ENCODE data around the gene MS4A6E.
"Not testable (repeated sequence)": the region's sequence is repeated elsewhere in the genome, so short reads cannot be mapped to it uniquely, and the experiment has no call there.

The MS4A6E gene

DNA sequence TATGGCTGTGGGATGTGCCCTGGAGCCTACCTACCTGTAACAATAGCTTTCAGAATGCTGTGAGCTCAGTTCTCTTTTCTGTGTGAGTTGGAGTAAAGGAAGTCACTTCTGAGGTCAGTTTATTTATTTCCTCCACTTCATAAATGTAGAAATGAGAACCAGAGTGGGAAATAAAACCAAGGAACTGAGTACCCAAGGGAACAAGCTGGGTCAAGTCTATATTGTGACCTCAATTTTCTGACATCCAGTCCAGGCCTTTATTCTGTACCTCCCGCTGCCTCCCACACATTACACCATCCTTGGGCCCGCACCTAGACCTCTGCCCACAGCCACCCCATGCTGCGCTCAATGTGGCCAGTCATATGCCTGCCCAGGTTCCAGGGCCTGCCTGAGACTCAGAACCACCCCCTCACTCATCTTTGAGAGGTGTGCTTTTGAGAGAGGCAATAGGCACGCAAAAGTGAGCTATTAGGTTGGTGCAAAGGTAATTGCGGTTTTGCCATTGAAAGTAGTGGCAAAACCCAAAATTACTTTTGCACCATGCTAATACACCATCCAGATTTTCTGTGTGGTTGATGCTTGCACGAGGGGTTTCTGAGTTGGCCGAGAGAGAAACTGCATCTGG is 9.8 kb downstream of the MS4A6E start:
- DNase-seq (ENCODE audit: low read depth in 4 of 4, low spot score in 1 of 4), result no peak

DNA sequence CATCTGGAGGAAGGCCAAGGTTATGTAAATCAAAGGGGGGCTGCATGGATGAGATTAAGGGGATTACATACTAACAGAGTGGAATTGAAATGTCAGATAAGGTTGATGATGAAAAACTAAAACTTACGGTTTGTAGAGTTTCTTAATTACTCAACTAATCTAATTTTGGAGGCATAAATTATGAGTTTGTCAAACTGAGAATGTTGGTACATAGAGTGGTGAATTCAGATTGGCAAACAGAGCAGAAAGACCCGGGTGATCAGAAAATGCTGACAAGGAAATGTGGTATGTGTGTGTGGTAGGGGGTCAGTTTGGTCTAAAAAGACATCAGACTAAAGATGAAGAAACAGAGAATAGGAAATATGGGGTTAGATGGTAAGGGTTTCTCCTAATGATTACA is 11.0 kb downstream of the MS4A6E start:
- DNase-seq (ENCODE audit: low read depth in 4 of 4, low spot score in 1 of 4), result no peak

DNA sequence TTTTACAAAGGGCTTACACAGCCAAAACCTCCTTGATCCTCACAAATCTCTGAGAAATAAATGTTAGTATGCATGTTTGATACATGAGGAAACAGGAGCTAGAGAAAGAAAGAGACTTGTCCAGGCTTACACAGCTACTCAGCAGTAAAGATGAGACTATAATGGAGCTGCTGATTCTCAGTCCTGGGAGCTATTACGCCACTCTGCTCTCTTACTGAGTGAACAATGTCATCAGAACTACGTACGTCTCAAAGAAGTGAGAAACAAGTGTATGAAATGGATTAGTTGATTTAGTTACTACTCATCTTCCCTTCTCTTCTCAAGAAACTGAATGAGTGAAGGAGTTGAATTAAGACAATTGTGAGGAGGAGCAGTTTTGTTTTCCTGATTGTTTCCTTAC is 12.3 kb downstream of the MS4A6E start:
- no peak for DNase-seq (ENCODE audit: low read depth in 4 of 4, low spot score in 1 of 4)

DNA sequence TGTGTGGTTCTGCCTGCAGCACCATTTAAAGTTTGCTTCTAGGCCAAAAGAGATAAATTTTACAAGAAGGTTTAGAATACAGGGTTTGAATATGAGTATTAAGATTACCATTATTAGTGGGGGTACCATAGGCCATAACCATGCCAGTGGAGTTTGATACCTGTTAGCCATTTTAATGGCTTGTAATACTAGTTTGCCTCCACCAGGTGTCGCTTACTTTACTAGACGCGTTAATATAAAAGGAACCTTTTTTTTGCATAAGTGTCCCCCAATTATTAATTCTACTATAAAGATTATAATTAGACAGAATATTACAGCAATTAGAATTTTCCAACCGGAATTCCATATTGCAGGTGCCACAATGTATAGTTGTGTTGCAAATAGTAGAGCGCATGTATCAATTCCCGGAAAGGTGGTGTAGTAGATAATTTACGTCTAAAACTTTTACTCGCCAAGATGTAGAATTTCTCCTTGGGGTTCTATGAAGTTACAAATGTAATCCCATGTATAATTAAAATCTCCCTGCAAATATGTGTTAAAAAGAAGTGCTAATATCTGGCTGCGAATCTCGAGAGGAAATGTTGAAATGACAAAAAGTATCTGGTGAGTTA is 16.1 kb downstream of the MS4A6E start:
- DNase-seq (ENCODE audit: low read depth in 4 of 4, low spot score in 1 of 4), result no peak

DNA sequence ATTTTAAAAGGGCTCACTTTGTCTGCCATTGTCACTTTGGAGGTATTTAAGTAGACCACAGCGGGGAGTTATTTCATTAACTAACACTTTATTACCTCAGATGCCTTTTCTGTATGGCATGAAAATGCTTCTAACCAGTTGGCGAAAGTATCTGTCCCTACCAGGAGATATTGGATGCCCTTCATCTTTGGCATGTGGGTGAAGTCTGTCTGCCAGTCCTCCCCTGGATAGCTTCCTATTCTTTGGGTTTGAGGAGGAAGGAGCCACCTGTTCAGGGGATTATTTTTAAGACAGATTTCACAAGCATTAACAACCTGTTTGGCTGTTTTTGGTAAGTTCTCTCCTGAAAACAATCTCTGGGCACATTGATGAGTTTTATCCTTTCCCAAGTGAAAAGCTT is 17.1 kb downstream of the MS4A6E start:
- DNase-seq (ENCODE audit: low read depth in 4 of 4, low spot score in 1 of 4), result no peak

DNA sequence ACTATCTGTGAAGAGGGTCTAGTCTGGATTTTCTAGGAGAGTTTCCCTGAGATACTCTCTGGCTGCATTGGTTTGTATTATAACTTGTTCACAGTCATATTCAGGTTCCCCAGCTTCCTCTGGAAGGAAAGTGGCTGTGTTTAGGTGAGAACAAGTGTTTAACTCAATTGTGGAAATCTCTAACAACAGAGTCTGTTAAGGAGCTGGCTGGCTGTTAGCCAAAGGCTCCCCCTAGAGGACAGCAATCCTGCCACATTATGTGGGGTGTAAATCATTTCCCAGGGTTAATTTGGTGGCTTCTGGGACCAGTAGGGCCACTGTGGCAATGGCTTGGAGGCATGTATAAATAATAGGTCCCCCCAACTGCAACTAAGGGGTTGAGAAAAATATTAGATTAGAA is 18.4 kb downstream of the MS4A6E start:
- no peak for DNase-seq (ENCODE audit: low read depth in 4 of 4, low spot score in 1 of 4)

DNA sequence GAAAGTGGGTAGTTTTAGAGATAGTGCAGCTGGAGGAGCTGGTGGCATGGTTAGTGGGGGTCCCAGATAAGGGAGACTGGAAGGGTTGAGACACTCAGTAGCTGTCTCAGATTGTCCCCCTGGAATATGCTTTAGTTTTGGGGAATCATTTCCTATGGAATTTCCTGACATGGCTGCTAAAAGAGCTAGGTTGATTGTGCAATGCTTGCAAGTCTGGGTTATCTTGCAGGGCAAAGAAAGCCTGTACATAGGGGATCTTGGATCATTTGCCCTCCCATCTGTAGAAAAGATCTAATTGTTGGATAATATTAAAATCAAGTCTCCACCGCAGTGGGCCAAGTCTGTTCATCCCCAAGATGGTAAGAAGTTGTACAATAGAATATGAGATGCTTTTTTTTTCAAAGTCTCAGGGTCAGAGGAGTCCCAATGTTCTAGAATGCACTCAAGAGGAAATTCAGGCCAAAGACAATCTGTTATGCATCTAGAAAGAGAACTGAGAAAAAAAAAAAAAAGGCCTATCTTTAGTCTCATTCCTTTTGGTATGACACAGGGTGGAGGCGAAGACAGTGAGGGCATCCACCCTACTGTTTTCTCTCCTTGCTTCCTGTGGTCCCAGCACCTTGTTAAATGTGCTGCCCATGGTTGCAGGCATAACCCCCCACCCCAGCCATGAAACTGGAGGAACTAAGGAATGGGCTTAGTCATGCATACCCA is 20.2 kb downstream of the MS4A6E start:
- DNase-seq (ENCODE audit: low read depth in 4 of 4, low spot score in 1 of 4), result no peak

DNA sequence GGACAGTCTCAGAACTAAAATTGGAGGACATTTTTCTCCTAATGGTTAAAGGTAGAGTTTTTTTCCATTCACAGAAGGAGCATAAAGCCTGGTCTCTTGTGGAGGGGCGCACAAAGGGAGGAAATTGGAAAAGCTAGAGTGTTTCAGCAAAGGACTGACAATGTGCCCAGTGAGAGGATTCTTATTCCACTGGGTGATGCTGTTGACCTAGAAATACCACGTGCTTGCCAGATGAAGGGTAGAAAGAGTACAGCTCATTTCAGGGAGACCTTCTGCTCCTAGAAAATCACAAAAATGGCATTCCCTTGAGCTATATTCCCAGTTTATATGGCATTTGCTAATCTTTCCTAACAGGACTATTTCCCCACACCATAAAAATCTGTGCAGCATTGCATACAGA is 21.1 kb downstream of the MS4A6E start:
- DNase-seq (ENCODE audit: low read depth in 4 of 4, low spot score in 1 of 4), result no peak

DNA sequence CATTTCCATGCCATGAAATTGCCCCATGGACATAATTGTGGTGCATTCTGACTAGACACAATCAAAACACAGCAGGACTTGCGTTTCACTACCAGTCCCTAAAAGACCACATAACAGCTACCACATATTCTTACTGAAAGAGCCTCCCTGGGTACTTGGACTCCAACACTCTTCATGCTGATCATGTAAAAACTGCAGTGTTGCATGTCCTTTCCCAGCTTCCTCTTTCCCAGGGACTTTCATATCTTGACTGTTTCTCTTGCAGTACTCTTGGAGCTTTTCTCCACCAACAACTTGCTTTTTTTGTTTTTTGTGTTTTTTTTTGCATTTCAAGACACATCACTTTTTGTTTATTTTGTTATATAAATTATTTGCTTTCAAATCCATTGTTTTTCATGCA is 22.9 kb downstream of the MS4A6E start:
- DNase-seq (ENCODE audit: low read depth in 4 of 4, low spot score in 1 of 4), result no peak

DNA sequence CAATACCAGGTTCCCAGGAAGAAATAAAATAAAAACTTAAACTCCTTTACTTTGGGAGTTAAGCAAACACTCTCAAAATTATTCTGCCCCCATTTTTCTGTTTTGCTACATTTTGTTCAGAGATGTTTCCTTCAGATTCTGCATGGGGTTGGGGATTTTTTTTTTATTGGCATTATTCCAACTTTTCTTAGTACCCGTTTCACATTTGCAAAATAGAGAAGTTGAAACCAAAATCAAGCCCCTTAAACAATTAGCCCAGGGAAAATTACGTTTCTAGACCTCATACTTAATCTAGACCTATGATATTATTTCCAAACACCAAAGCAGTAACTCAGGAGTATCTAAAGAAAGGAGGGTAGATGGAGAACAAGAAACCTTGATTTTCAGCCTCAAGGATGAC is 30.7 kb downstream of the MS4A6E start:
- DNase-seq (ENCODE audit: low read depth in 4 of 4, low spot score in 1 of 4), result no peak

DNA sequence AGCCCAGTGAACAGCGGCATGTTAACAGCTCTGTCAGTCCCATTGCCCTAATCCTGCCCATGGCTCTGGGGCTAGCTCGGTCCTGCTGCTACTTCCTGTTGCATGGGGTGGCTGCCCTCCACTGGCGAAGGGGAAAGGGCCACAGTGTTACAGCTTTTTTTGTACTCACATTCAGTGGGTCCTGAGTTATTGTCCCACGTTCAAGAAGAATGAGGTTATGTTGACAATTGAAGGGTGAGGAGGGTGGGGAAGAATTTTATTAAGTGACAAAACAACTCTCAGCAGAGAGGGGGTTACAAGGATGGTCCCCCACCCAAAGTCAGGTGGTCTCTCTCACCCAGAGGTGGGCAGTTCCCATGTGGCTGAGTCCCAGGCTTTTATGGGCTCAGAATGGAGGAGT is 33.6 kb downstream of the MS4A6E start:
- DNase-seq (ENCODE audit: low read depth in 4 of 4, low spot score in 1 of 4), result no peak

DNA sequence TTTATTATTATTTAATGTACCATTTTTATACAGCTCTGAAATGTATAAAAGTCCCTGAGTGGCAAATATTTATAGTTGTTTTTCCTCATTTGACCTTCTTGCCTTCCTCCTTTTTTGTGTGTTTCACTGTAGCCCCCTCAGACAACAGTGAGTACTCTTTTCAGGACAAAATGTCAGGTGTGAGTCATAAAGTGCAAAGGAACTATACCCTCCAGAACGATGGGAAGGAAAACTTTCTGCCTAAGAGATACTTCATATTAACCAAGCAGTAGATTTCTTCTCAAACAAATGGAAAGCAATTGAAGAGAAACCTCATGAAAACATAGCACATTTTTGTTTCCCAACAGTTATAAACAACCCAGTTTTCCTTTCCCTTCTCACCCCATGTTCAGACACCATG is 35.2 kb downstream of the MS4A6E start:
- DNase-seq (ENCODE audit: low read depth in 4 of 4, low spot score in 1 of 4), result no peak

DNA sequence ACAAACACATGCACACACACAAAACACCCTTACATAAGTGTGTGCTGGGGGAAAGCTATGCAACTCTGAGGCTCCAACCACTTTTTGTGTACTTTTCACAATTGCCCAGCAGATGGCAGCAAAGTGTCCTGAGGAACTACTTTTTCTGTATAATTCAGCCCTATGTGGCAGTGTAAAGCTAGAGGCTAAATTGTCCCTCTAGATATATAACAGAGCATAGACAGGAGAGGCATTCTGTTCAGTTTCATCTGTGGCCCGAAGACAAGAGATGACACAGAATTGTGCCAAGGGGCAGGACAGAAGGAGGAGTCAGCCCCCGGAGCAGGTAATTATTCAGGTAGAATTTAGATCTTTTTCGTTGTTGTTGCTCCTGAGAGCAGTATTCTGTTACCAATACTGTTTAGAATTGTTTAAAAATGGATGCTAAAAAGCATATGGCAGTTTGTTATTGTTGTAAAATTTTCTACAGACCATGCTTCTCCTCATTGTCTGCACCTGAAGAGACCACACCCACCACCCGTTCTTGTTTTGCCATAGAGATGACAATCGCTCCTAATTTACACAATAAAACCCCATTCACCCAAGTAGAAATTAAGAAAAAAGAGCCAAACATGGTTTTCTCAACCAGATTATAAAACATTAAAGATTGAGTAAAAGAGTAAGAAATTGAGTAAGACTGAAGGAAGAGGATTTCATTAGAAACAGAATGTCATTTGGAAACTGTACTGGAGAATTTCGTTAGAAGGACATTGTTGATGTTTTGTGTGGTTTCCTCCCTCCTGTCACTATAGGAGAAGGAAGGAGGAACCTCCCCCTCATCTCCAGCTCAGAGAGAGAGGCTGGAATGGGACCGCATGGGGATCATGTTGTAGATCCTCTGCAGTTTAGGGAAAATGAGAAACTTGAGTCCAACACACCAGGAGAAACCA is 36.8 kb downstream of the MS4A6E start:
- DNase-seq (ENCODE audit: low read depth in 4 of 4, low spot score in 1 of 4), result peak; percentile 18 to 56 (median 28)

DNA sequence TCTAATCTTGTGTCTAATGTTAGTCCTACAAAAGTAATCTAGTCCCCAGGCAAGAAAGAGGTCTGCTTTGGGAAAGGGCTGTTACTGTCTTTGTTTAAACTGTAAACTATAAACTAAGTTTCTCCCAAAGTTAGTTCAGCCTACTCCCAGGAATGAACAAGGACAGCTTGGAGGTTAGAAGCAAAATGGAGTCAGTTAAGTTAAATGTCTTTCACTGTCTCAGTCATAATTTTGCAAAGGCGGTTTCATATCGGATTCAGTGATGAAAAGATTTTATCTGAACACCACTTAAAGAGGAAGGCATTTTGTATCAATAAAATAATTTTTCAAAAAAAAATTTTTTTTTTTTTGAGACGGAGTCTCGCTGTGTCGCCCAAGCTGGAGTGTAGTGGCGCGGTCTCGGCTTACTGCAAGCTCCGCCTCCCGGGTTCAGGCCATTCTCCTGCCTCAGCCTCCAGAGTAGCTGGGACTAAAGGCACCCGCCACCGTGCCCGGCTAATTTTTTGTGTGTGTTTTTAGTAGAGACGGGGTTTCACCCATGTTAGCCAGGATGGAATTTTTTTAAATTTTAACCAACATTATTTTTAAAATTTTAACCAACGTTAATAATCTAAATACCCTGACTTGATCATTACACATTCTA is 39.3 kb downstream of the MS4A6E start:
- not testable (repeated sequence) for DNase-seq (ENCODE audit: low read depth in 4 of 4, low spot score in 1 of 4)

DNA sequence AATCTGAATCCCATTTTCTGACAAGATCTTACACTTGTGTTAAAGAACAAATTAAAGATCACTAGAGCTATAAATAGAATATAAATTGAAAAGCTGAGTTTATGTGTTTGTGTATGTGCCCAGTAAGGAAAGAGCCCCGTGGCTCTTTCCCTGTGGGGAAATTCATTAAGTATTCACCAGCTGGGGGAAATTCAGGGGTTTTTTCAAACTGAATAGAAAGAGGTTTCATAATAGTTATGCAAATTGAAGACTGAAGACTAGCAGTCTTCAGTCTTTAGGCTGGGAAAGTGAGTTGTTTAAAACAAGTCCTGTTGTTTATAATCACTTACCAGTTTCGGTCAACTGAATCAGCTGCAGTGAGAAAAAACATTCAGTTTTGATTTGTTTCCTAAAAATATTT is 40.0 kb downstream of the MS4A6E start:
- no peak for DNase-seq (ENCODE audit: low read depth in 4 of 4, low spot score in 1 of 4)

DNA sequence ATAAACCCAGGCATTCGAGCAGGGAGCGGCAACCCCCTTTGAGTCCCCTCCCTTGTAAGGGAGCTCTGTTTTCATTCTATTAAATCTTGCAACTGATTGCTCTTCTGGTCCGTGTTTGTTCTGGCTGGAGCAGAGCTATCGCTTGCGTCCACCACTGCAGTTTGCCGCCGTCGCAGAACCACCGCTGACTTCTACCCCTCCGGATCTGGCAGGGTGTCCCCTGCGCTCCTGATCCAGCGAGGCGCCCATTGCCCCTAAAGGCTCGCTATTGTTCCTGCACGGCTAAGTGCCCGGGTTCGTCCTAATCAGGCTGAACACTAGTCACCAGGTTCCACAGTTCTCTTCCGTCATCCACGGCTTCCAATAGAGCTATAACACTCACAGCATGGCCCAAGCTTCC is 40.8 kb downstream of the MS4A6E start:
- no peak for DNase-seq (ENCODE audit: low read depth in 4 of 4, low spot score in 1 of 4)

DNA sequence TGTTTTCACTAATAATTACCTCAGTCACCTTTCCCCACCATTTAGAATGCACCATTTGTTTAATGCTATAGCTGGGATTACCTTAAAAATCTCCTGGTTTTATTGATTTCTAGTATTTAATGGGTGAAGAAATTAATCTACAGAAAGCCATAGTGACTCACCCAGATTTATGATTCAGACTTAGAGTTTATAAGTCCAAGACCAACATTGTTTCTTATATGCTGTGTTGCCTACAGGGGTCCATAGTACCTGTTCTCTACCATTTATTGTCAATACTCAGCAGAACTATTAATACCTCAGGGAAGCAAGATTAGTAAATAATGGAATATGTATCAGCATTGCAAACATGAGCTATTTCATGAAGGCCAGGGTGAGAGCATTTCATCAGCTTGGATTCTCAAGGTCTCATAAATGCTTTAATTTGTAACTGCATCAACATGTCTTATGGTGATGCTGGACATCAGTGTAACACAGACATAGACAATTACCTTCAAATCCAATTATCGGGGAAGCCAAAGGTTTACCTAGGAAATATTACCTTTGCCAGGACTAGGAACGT is 43.3 kb downstream of the MS4A6E start:
- DNase-seq (ENCODE audit: low read depth in 4 of 4, low spot score in 1 of 4), result no peak

DNA sequence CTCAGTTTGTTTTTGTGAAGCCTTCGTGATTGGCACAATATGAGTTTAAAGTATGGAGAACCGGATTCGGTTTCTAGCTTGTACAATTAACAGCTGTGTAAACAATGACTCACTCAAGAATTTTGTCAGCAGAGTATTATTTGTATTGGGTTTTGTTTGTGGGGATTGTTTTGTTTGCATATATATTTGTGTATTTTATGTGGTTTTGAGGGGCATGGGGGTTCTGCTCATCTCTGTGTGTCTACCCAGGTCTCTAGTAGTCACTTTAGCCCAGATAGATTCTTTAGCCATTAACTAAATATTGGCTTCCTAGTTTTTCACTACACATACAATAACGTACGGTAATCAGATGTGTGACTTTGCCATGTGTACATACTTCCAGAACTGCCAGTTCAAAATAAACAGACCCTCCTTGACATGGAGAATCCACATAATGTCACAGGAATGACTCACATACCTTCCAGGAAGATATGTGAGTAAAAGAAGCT is 43.8 kb downstream of the MS4A6E start:
- DNase-seq (ENCODE audit: low read depth in 4 of 4, low spot score in 1 of 4), result no peak

DNA sequence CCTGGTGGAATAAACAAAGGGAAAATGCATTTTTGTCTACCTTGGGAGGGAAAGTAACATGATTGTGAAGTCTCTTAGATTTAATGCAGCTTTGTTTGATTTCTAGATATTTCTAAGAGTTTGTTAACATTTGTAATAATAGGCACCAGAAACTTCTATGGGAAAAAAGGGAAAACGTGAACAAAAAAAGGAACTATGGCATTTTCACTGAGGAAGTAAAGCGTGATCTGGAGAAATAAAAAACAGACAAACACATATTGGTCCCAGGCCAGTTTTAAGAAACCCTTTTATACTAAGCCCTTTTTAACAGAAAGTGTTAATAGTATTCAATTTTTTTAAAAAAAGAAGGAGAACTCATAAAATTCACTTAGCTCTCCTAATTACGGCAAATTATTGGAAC is 44.3 kb downstream of the MS4A6E start:
- DNase-seq (ENCODE audit: low read depth in 4 of 4, low spot score in 1 of 4), result no peak

DNA sequence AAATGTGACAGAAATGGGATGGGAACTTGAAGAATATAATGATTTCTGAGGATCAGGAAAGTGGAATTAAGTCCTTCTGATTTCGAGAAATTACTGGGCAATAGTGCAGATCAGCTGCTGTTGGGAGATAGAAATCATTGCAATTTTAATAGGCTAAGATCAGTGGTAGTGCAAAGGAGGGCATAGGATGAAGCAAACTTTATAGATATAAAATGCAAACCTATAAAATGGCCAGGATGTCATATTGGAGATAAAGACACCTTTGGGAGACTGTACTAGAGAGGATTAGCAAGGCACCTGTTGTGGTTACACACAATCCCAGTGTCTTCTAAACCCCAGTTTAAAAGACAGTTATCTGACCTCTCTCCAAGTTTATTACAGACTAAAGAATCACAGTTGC is 44.8 kb downstream of the MS4A6E start:
- no peak for DNase-seq (ENCODE audit: low read depth in 4 of 4, low spot score in 1 of 4)

DNA sequence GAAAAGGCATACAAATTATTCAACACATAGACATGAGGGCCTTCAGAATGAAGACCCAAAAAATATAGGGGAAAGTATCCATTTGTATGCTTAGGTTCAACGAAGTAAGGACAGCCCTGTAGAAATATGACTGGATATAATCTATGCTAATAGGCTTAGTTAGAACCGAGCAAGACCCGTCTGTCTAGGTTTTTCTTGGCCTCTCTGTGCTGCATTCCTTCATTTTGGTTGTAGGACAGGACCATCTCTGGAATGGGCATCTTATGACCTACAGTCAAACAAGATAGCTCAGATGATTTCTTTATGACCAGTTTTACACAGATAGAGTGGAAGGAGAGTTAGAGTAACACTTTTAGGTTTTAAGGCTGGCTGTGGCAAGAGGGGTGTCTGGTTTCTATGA is 45.7 kb downstream of the MS4A6E start:
- DNase-seq (ENCODE audit: low read depth in 4 of 4, low spot score in 1 of 4), result no peak
